Upper lobe of left lung (tissue), 4 donors: ENCODE data around the gene TM9SF2.

Experiments
- CTCF ChIP-seq, 6 experiments: fragments of 450-650 bp in 4 of 6; fragments of 200-600 bp in 2 of 6; sonication (generic) in 2 of 6; IDR thresholded peaks; one replicate each; pipeline ENCODE4 v1.5.1; 2016 to 2019; ENCODE audit warnings: antibody characterized with exemption in 6 of 6
- POLR2AphosphoS5 ChIP-seq, 2 donors: sonication (generic); formaldehyde crosslinking; IDR thresholded peaks; one replicate each; pipeline ENCODE4 v1.5.1; 2017; ENCODE audit warnings: antibody characterized with exemption in 2 of 2

- peak in 1 of 6 experiments; percentile 13 for TF ChIP-seq CTCF (IDR thresholded peaks at IDR 0.05)
- peak; percentile 4 to 54 for TF ChIP-seq POLR2AphosphoS5 (IDR thresholded peaks at IDR 0.05)
Measured at GRCh38 chr13:99606324-99607066, 105.2 kb downstream of the TM9SF2 start, which contains the start of gene CLYBL.
